SU-DHL-6 (cell line): Measurements from ENCODE around the gene EMC7.

Experiments
- CTCF ChIP-seq: fragments of 200-600 bp; sonication (generic); IDR thresholded peaks from one replicate; pipeline ENCODE4 v1.5.1; 2017; ENCODE audit warnings: antibody characterized with exemption, mild to moderate bottlenecking, low read length, moderate library complexity; ENCODE audit not compliant: insufficient read depth, poor library complexity, severe bottlenecking
- EZH2phosphoT487 ChIP-seq: fragments of 200-600 bp; sonication (generic), shearing (Covaris generic); conservative IDR thresholded peaks from 2 replicates; pipeline ENCODE4 v1.6.1; 2018; ENCODE audit warnings: mild to moderate bottlenecking, antibody characterized with exemption, low read length, moderate library complexity, mixed read lengths

DNA sequence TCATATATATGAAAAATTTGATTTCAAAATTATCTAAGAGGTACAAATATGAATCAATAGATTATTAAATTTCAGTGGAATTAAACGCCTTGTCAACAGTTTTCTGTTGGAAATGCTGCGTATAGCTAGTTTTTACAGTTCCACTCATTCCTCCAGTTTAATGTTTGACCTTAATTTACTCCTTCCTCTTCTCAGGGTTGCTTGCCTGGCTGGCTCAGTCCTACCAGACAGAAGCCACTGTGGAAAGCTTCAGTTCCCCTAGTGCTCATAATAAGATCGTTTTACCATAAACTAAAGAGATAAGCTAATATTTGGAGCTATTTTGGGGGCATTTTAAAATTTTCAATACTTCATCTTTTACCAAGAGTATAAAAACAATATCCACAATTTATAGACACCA is 22.8 kb downstream of the EMC7 start:
- no peak for TF ChIP-seq CTCF
- TF ChIP-seq EZH2phosphoT487 = no peak
